BJ (cell line): Measurements from ENCODE around the gene LBP. TPM values are rescaled to one million over a fixed set of nuclear protein-coding genes. Genes with fewer than 3 reads are reported as not detected.
"Not testable (repeated sequence)": the region's sequence is repeated elsewhere in the genome, so short reads cannot be mapped to it uniquely, and the experiment has no call there.

Source experiments
- CTCF ChIA-PET: fragments of 350-600 bp; formaldehyde crosslinking; extraction: SDS; loops from one replicate; lab custom pipeline; 2021; ENCODE audit warnings: antibody characterized with exemption, inconsistent platforms; lab: Yijun Ruan, JAX
- POLR2A ChIA-PET: fragments of 300-600 bp; sonication (Branson Sonifier 250); formaldehyde crosslinking; extraction: SDS; loops from one replicate; lab custom pipeline; 2021; ENCODE audit warnings: antibody characterized with exemption; lab: Charles Lee
- DNase-seq: peaks from one replicate; pipeline ENCODE4 v3.0.0-alpha.2; 2011; ENCODE audit warnings: low read depth
- H3K27me3 ChIP-seq: 2 replicates; pipeline ENCODE4 v1.6.0; 2011; ENCODE audit warnings: low read length; ENCODE audit not compliant: control insufficient read depth, insufficient read depth
- H3K36me3 ChIP-seq: 2 replicates; pipeline ENCODE4 v1.5.1; 2011; ENCODE audit warnings: low read length; ENCODE audit not compliant: control insufficient read depth, insufficient read depth
- H3K4me3 ChIP-seq: 2 replicates; pipeline ENCODE4 v1.5.1; 2011; ENCODE audit warnings: low read depth, mild to moderate bottlenecking, control low read depth, low read length
- CTCF ChIP-seq: IDR thresholded peaks from 2 replicates; pipeline ENCODE4 v1.5.1; 2011; ENCODE audit warnings: low read depth, mild to moderate bottlenecking, control low read depth, inconsistent platforms, low read length, moderate library complexity; ENCODE audit not compliant: insufficient read depth
- polyA plus RNA-seq: library from polyadenylated mRNA; depleted of rRNA; stranded (reverse); fragments of >200 nt; gene quantifications from 2 replicates; pipeline ENCODE4 v1.2.3, GENCODE V29; 2011

LBP gene
- polyA plus RNA-seq, 1 experiment: 0.04 TPM

GRCh38 chr20:38387953-38388352 is 41.7 kb downstream of the LBP start:
- Histone ChIP-seq H3K36me3 (no peaks in the 10 kb centered on the region), H3K4me3 (no peak overlapping the region), H3K27me3 (peaks cover 15% of the 10 kb centered on the region)
- ChIA-PET POLR2A (interaction anchor here (0.7 kb wide), 1 partner anchor 34 kb away, joined by 4 read pairs; no protein-coding TSS in a partner anchor), CTCF (interaction anchor here (0.6 kb wide), 1 partner anchor 1404 kb away, joined by 3 read pairs; no protein-coding TSS in a partner anchor)
- no peak for TF ChIP-seq CTCF
- DNase-seq: no peak

GRCh38 chr20:38392356-38392755 is 46.1 kb downstream of the LBP start:
- CTCF ChIA-PET: interaction anchor here (0.9 to 1.4 kb wide), 4 partner anchors 10 to 36 kb away, joined by 3 to 6 read pairs (median 4); no protein-coding TSS in a partner anchor
- POLR2A ChIA-PET: no interaction called here
- DNase-seq: no peak

GRCh38 chr20:38393259-38393658 is 47.0 kb downstream of the LBP start:
- H3K4me3 ChIP-seq: no peak overlapping the region
- ChIA-PET POLR2A (no interaction called here), CTCF (interaction anchor here (1.1 to 1.2 kb wide), 2 partner anchors 10 to 15 kb away, joined by 3 to 5 read pairs; no protein-coding TSS in a partner anchor)
- peaks cover 14% of the 10 kb centered on the region for H3K27me3 ChIP-seq
- no peaks in the 10 kb centered on the region for H3K36me3 ChIP-seq
- TF ChIP-seq CTCF: no peak
- no peak for DNase-seq

More at GRCh38 chr20:38392356-38392755, 46.1 kb downstream of the LBP start:
- Histone ChIP-seq H3K27me3 (peaks cover 14% of the 10 kb centered on the region), H3K36me3 (no peaks in the 10 kb centered on the region), H3K4me3 (no peak overlapping the region)
- no peak for TF ChIP-seq CTCF

- no peak for TF ChIP-seq CTCF
- no peak for DNase-seq
- H3K27me3 ChIP-seq: peaks cover 7% of the 10 kb centered on the region
- H3K36me3 ChIP-seq: no peaks in the 10 kb centered on the region
- ChIA-PET POLR2A (no interaction called here), CTCF (interaction anchor here (0.6 to 1.7 kb wide), 3 partner anchors 38 to 567 kb away, joined by 3 to 5 read pairs (median 3); no protein-coding TSS in a partner anchor)
- H3K4me3 ChIP-seq: no peak overlapping the region
Observed at GRCh38 chr20:38395165-38395564, 48.9 kb downstream of the LBP start.

GRCh38 chr20:38395751-38396395 is 49.6 kb downstream of the LBP start:
- H3K27me3 ChIP-seq, H3K36me3 ChIP-seq, DNase-seq, H3K4me3 ChIP-seq, POLR2A ChIA-PET, CTCF ChIA-PET: not testable (repeated sequence)
